Measurements from ENCODE around the gene JARID2. TPM values are rescaled to one million over a fixed set of nuclear protein-coding genes. Genes with fewer than 3 reads are reported as not detected.
"Not testable (repeated sequence)": the region's sequence is repeated elsewhere in the genome, so short reads cannot be mapped to it uniquely, and the experiment has no call there.

Gene JARID2
- total and polyA plus RNA-seq, 4 donors, result 15.4 to 25.5 (median 23.1) TPM

DNA sequence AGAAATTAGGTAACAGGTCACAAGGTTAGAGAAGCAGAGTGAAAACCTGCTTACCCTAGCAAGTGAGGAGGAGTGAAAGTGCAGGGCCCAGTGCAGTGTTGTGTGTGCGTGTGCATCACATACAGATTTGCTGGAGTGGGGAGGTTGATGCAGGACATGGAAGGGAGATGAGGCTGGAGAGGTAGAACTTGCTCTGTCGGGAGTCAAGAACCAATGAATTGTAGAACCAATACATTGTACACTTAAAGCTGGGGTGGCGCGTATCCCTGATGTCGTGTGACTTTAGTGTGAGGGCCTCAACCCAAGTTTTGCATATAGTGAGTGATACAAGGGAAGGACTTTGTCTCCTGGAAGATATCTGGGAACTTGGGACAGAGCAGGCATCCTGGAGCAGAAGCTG lies 48.6 kb downstream of the JARID2 start:
- H3K27ac ChIP-seq (ENCODE audit: low read depth, low read length), result no peak overlapping the region
- DNase-seq (ENCODE audit: low read depth in 4 of 6, low spot score in 6 of 6), result no peak
- 100% methylated on average over 5 of the region's 5 CpGs for WGBS (ENCODE audit: insufficient coverage)
- no peaks in the 10 kb centered on the region for H3K36me3 ChIP-seq (ENCODE audit: control insufficient read depth, insufficient read depth, low read length)
- H3K27me3 ChIP-seq (ENCODE audit: control insufficient read depth, insufficient read depth, low read length), result no peaks in the 10 kb centered on the region
- peaks cover 8% of the 10 kb centered on the region for H3K4me1 ChIP-seq (ENCODE audit: control insufficient read depth, insufficient read depth, low read length)
- H3K4me3 ChIP-seq (ENCODE audit: low read depth, low read length), result no peak overlapping the region
- H3K9me3 ChIP-seq (ENCODE audit: control insufficient read depth, insufficient read depth, low read length), result no peaks in the 10 kb centered on the region

DNA sequence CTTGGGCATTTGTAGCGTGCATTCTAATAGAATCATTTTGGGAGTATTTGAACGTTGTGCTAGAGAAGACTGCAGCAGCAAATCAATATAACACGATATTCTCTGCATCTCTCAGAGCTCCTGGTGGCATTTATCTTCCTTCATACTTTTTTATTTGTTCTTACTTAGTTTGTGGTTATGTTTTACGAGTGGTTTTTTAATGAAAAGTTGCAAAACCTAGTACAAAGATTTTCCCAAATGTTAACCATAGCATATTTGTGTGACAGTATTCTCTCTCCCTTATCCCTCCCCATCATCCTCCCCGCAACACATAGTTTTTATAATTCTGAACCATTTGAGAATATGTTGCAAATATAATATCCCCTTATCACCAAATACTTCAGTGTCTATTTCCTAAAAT lies 50.4 kb downstream of the JARID2 start:
- Histone ChIP-seq H3K36me3 (ENCODE audit: control insufficient read depth, insufficient read depth, low read length) (no peaks in the 10 kb centered on the region), H3K27me3 (ENCODE audit: control insufficient read depth, insufficient read depth, low read length) (no peaks in the 10 kb centered on the region), H3K4me3 (ENCODE audit: low read depth, low read length) (no peak overlapping the region), H3K27ac (ENCODE audit: low read depth, low read length) (no peak overlapping the region), H3K4me1 (ENCODE audit: control insufficient read depth, insufficient read depth, low read length) (peaks cover 11% of the 10 kb centered on the region), H3K9me3 (ENCODE audit: control insufficient read depth, insufficient read depth, low read length) (no peaks in the 10 kb centered on the region)
- no CpG with 5 or more reads among the region's 5 CpGs for WGBS (ENCODE audit: insufficient coverage)
- no peak for DNase-seq (ENCODE audit: low read depth in 4 of 6, low spot score in 6 of 6)

DNA sequence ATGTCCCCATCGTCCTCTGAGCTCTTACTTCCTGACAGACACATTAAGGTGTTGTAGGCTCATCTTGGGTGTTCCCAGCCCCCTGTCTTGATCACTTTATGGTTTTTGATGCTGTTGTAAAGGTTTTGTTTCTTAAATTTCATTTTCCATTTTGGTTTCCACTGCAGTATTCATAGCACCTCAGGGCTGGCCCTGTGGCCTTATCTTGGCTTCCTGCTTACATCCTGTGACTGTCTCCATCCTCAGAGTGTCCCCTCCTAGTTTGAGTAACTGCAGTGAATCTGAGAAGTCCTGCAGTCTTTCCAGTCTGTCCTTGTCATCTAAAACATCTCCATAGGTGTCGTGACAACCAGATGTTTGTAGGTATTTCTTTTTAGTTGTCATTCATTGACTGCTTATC lies 50.9 kb downstream of the JARID2 start:
- Histone ChIP-seq H3K27me3 (ENCODE audit: control insufficient read depth, insufficient read depth, low read length) (no peaks in the 10 kb centered on the region), H3K36me3 (ENCODE audit: control insufficient read depth, insufficient read depth, low read length) (no peaks in the 10 kb centered on the region), H3K9me3 (ENCODE audit: control insufficient read depth, insufficient read depth, low read length) (no peaks in the 10 kb centered on the region), H3K4me1 (ENCODE audit: control insufficient read depth, insufficient read depth, low read length) (peaks cover 11% of the 10 kb centered on the region), H3K27ac (ENCODE audit: low read depth, low read length) (no peak overlapping the region), H3K4me3 (ENCODE audit: low read depth, low read length) (no peak overlapping the region)
- 100% methylated on average over 1 of the region's 2 CpGs for WGBS (ENCODE audit: insufficient coverage)
- no peak for DNase-seq (ENCODE audit: low read depth in 4 of 6, low spot score in 6 of 6)

DNA sequence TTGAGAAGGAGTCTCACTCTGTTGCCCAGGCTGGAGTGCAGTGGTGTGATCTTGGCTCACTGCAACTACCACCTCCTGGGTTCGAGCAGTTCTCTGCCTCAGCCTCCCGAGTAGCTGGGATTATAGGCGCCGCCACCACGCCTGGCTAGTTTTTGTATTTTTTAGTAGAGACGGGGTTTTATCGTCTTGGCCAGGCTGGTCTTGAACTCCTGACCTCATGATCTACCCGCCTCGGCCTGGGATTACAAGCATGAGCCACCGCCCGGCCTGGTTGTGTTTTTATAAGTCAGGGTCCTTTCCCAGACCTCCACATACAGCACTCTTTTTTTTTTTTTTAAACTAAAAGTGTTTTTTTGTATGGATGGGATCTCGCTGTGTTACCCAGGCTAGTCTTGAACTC lies 51.3 kb downstream of the JARID2 start:
- WGBS (ENCODE audit: insufficient coverage), result 90% methylated on average over 7 of the region's 12 CpGs
- not testable (repeated sequence) for H3K27me3 ChIP-seq (ENCODE audit: control insufficient read depth, insufficient read depth, low read length); DNase-seq (ENCODE audit: low read depth in 4 of 6, low spot score in 6 of 6); H3K4me3 ChIP-seq (ENCODE audit: low read depth, low read length); H3K36me3 ChIP-seq (ENCODE audit: control insufficient read depth, insufficient read depth, low read length); H3K9me3 ChIP-seq (ENCODE audit: control insufficient read depth, insufficient read depth, low read length); H3K27ac ChIP-seq (ENCODE audit: low read depth, low read length)
- peaks cover 11% of the 10 kb centered on the region for H3K4me1 ChIP-seq (ENCODE audit: control insufficient read depth, insufficient read depth, low read length)

DNA sequence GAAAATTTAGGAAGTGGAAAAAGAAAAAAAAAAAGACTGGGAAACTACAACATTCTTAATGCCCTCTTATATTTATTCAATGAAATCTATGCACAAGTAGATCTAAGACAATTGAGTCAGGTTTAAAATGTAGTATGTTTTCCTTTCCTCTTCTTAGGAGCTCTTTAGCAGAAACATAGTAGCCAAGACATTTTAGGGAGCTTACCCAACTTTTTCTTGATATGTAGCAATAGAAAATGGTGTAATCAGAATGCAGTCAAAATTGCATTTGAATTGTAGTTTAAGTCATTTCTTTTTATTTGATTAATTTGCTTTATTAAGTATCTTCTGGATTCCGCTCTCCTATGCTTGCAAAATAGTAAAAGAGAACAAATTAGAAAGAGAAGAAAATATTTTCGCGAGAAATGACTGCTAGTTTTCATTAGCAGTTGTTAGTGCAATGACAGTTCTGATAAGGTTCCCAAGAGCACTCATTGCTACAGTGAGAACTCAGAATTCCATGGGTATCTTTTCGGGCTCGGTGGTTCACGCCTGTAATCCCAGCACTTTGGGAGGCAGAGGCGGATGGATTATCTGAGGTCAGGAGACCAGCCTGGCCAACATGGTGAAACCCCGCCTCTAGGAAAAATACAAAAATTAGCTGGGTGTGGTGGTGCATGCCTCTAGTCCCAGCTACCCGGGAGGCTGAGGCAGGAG lies 52.2 kb downstream of the JARID2 start:
- no peak overlapping the region for H3K4me3 ChIP-seq (ENCODE audit: low read depth, low read length)
- H3K9me3 ChIP-seq (ENCODE audit: control insufficient read depth, insufficient read depth, low read length), result no peaks in the 10 kb centered on the region
- 93% methylated on average over 7 of the region's 9 CpGs for WGBS (ENCODE audit: insufficient coverage)
- H3K36me3 ChIP-seq (ENCODE audit: control insufficient read depth, insufficient read depth, low read length), result no peaks in the 10 kb centered on the region
- DNase-seq (ENCODE audit: low read depth in 4 of 6, low spot score in 6 of 6), result no peak
- peaks cover 11% of the 10 kb centered on the region for H3K4me1 ChIP-seq (ENCODE audit: control insufficient read depth, insufficient read depth, low read length)
- H3K27ac ChIP-seq (ENCODE audit: low read depth, low read length), result no peak overlapping the region
- H3K27me3 ChIP-seq (ENCODE audit: control insufficient read depth, insufficient read depth, low read length), result no peaks in the 10 kb centered on the region

DNA sequence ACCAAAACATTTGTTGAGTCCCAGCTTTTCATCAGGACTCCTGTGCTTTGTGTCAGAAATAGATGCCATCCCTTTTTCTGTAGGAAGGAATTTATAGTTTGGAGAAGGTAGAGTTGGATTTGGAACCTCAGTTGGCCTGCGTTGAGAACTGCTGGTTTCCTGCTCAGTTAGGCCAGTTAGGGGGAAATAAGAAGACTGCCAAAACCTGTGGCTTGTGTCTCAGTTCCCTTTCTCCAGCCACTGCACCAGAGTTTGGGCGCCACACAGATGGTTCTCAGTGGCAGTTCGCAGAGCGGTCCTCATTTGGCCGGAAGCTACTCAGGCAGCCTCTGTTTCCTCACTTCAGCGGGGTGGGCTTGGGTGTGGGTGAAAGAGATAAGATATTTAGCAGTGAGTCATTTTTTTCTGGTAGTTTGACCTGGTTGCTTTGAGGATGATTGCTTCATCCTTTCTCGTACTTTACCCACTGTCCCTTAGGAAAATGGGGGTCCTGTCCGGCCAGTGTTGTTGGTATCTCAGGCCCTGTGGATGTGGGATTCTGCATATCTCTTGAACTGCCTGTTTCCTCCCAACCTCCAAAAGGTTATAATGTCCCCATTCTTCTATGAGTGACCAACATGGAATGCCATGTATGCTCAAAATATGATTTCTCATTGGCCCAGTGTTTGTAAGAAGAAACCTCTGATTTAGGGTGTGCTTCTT lies 53.7 kb downstream of the JARID2 start:
- Histone ChIP-seq H3K36me3 (ENCODE audit: control insufficient read depth, insufficient read depth, low read length) (no peaks in the 10 kb centered on the region), H3K27ac (ENCODE audit: low read depth, low read length) (no peak overlapping the region), H3K9me3 (ENCODE audit: control insufficient read depth, insufficient read depth, low read length) (no peaks in the 10 kb centered on the region), H3K27me3 (ENCODE audit: control insufficient read depth, insufficient read depth, low read length) (no peaks in the 10 kb centered on the region), H3K4me3 (ENCODE audit: low read depth, low read length) (no peak overlapping the region), H3K4me1 (ENCODE audit: control insufficient read depth, insufficient read depth, low read length) (peaks cover 11% of the 10 kb centered on the region)
- DNase-seq (ENCODE audit: low read depth in 4 of 6, low spot score in 6 of 6), result no peak
- WGBS (ENCODE audit: insufficient coverage), result 85% methylated on average over 4 of the region's 8 CpGs

DNA sequence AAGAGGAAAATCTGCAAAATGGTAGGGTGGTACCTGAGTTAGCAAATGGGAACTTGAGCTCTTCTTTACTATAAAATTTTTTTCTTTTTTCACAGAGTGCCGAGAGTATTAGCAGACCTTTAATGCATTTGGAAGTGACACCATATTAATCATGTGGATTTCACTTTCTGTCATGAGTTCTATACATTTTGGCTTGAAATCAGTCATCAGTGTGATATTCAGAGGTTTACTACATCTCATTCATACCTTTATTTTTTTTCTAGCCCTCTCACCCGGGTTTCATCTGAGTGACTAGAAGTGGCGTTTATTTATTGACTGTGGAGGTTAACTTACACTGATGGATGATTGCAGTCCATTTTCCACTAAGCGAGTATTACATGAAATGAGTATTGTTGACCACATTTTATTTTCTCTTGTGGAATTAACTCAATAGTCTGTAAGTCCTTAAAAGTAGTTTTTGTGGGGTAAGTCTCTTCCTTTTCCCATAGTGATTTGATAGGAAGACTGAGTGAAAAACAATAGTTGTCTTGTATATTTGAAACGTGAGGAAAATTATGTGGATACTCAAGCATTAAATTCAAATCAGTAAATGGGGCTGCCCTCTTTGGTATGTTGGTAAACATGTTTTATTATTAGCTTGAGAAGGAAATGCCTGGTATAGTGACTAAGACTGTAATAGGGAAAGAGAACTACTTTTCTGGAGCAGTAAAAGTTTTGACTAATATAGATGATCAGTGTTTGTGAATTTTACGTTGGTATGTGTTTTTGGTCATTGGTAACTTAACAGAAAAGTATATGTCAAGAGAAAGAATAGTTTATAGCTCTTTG lies 55.5 kb downstream of the JARID2 start:
- Histone ChIP-seq H3K4me1 (ENCODE audit: control insufficient read depth, insufficient read depth, low read length) (peaks cover 19% of the 10 kb centered on the region), H3K4me3 (ENCODE audit: low read depth, low read length) (no peak overlapping the region), H3K36me3 (ENCODE audit: control insufficient read depth, insufficient read depth, low read length) (no peaks in the 10 kb centered on the region), H3K9me3 (ENCODE audit: control insufficient read depth, insufficient read depth, low read length) (no peaks in the 10 kb centered on the region), H3K27me3 (ENCODE audit: control insufficient read depth, insufficient read depth, low read length) (no peaks in the 10 kb centered on the region), H3K27ac (ENCODE audit: low read depth, low read length) (no peak overlapping the region)
- WGBS (ENCODE audit: insufficient coverage), result 90% methylated on average over 2 of the region's 6 CpGs
- no peak for DNase-seq (ENCODE audit: low read depth in 4 of 6, low spot score in 6 of 6)

DNA sequence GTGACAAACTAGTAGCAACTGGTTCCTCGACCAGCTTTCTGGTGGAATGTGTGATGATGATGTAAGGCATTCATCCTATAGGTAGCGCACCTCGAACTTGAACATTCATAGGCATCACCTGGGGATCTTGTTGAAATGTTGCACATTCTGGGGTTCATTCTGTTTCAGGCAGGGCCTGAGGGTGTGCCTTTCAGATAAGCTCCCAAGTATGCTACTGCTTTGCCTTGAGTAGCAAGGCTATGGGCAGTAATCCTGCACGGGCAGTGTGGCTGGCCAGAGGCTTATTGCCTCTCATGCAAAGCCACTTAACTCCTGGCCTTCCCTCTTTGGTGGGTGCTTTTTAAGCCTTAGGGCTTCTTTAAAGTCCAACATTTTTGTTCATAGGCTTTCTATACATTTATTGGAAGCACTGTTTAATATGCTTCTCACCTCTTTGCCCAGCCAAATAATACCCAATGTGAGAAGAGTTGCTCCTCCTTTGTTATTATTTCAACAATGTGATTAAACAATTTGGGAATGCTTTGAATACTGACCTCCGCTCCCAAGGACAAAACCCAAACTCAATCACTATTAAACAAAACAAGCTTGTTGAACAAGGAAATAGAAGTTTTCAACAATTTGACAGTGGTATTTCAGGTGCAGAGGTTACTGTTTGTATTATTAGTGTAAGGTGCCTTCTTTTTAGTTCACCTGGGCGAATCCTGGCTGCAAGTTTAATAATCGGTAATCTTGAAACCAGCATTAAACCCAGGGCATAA lies 57.5 kb downstream of the JARID2 start:
- no peaks in the 10 kb centered on the region for H3K27me3 ChIP-seq (ENCODE audit: control insufficient read depth, insufficient read depth, low read length)
- H3K36me3 ChIP-seq (ENCODE audit: control insufficient read depth, insufficient read depth, low read length), result no peaks in the 10 kb centered on the region
- H3K9me3 ChIP-seq (ENCODE audit: control insufficient read depth, insufficient read depth, low read length), result no peaks in the 10 kb centered on the region
- H3K4me1 ChIP-seq (ENCODE audit: control insufficient read depth, insufficient read depth, low read length), result peaks cover 19% of the 10 kb centered on the region
- H3K27ac ChIP-seq (ENCODE audit: low read depth, low read length), result no peak overlapping the region
- no peak overlapping the region for H3K4me3 ChIP-seq (ENCODE audit: low read depth, low read length)
- 97% methylated on average over 4 of the region's 7 CpGs for WGBS (ENCODE audit: insufficient coverage)
- DNase-seq (ENCODE audit: low read depth in 4 of 6, low spot score in 6 of 6), result no peak

DNA sequence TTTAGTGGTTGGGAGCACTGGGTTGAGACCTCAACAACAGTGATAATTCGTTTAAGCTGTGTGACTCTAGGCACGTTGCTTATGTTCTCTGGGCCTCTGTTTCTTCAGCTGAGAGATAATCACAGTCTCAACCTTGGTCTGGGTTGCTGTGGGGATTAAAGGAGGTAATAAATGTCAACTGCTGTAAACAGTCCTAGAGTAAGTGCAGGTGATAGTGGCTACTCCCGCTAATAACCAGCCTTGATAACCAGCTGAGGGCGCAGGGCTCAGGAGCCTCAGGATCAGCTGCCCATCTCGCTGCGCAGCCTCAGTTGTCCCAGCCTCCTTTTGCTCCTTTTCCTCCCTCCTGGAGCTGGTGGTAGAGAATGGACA lies 58.0 kb downstream of the JARID2 start:
- Histone ChIP-seq H3K4me3 (ENCODE audit: low read depth, low read length) (no peak overlapping the region), H3K27me3 (ENCODE audit: control insufficient read depth, insufficient read depth, low read length) (no peaks in the 10 kb centered on the region), H3K4me1 (ENCODE audit: control insufficient read depth, insufficient read depth, low read length) (peaks cover 19% of the 10 kb centered on the region), H3K27ac (ENCODE audit: low read depth, low read length) (no peak overlapping the region), H3K9me3 (ENCODE audit: control insufficient read depth, insufficient read depth, low read length) (no peaks in the 10 kb centered on the region), H3K36me3 (ENCODE audit: control insufficient read depth, insufficient read depth, low read length) (no peaks in the 10 kb centered on the region)
- no peak for DNase-seq (ENCODE audit: low read depth in 4 of 6, low spot score in 6 of 6)
- whole genome bisulfite sequencing (ENCODE audit: insufficient coverage), result 83% methylated on average over 2 of the region's 6 CpGs
